Prostate gland (tissue), 2 donors: Measurements from ENCODE around the gene SUPT3H. TPM values are rescaled to one million over a fixed set of nuclear protein-coding genes. Genes with fewer than 3 reads are reported as not detected.

ENCODE experiments used
- DNase-seq: peaks from one replicate; pipeline ENCODE4 v3.0.0-alpha.2; 2019; ENCODE audit warnings: low spot score
- H3K27ac ChIP-seq, 2 donors: fragments of 200-600 bp; sonication (generic); 2 replicates each; pipeline ENCODE4 v1.5.1; 2017 to 2019
- H3K27me3 ChIP-seq: fragments of 200-600 bp; sonication (generic); replicated peaks from 2 replicates; pipeline ENCODE4 v1.5.1; 2019; ENCODE audit not compliant: insufficient read depth
- H3K36me3 ChIP-seq, 2 donors: fragments of 200-600 bp; sonication (generic); 1 replicate in 1 of 2; 2 replicates in 1 of 2; pipeline versions ENCODE4 v1.5.1 to v1.8.1; 2017 to 2019
- H3K4me1 ChIP-seq: fragments of 200-600 bp; sonication (generic); replicated peaks from 2 replicates; pipeline ENCODE4 v1.5.1; 2019
- H3K4me3 ChIP-seq, 2 donors: fragments of 200-600 bp; sonication (generic); 2 replicates each; pipeline ENCODE4 v1.5.1; 2017 to 2019
- H3K9me3 ChIP-seq: fragments of 200-600 bp; sonication (generic); 2 replicates; pipeline ENCODE4 v1.5.1; 2017
- CTCF ChIP-seq, 4 experiments: fragments of 200-600 bp in 2 of 4; fragments of 450-650 bp in 2 of 4; sonication (generic) in 2 of 4; IDR thresholded peaks; 1 replicate in 3 of 4; 2 replicates in 1 of 4; pipeline ENCODE4 v1.5.1; 2016 to 2019; ENCODE audit warnings: antibody characterized with exemption in 4 of 4, mild to moderate bottlenecking in 2 of 4, moderate library complexity in 2 of 4
- POLR2A ChIP-seq: fragments of 450-650 bp; IDR thresholded peaks from one replicate; pipeline ENCODE4 v1.6.1; 2016; ENCODE audit warnings: antibody characterized with exemption, mild to moderate bottlenecking
- POLR2AphosphoS5 ChIP-seq: sonication (generic); formaldehyde crosslinking; IDR thresholded peaks from one replicate; pipeline ENCODE4 v1.6.1; 2017; ENCODE audit warnings: antibody characterized with exemption
- WGBS: methylation state at CpG from one replicate; pipeline ENCODE4 v1.1.5; 2018; 5-methylcytosine and 5-hydroxymethylcytosine counted together
- intact Hi-C: fragments of 100-400 bp; cut with DNase I; formaldehyde crosslinking; loops from one replicate; pipeline ENCODE4 v1.14.2; 2022
- total RNA-seq, 2 donors: library from RNA; depleted of rRNA; stranded (reverse); fragments of >200 nt; gene quantifications; one replicate each; pipeline ENCODE4 v1.1.0, GENCODE V29; 2016

The SUPT3H gene
- total RNA-seq, 2 donors from 2014 or later, result 4.6 to 13.1 TPM

GRCh38 chr6:44809258-44809657 is 568.5 kb downstream of the SUPT3H start:
- no peaks in the 10 kb centered on the region for H3K9me3 ChIP-seq
- H3K27me3 ChIP-seq, result no peaks in the 10 kb centered on the region
- H3K4me3 ChIP-seq, result no peak overlapping the region
- TF ChIP-seq CTCF (IDR thresholded peaks at IDR 0.05) (no peak), POLR2AphosphoS5 (no peak), POLR2A (no peak)
- DNase-seq, result no peak
- no peaks in the 10 kb centered on the region for H3K4me1 ChIP-seq
- H3K36me3 ChIP-seq, result no peaks in the 10 kb centered on the region
- intact Hi-C loops, result no loop called here
- H3K27ac ChIP-seq, result no peak overlapping the region
- 59% methylated on average over 2 of the region's 2 CpGs for WGBS

GRCh38 chr6:44808148-44808547 is 569.6 kb downstream of the SUPT3H start:
- Histone ChIP-seq H3K4me1 (no peaks in the 10 kb centered on the region), H3K27ac (no peak overlapping the region), H3K4me3 (no peak overlapping the region), H3K9me3 (no peaks in the 10 kb centered on the region), H3K27me3 (no peaks in the 10 kb centered on the region), H3K36me3 (no peaks in the 10 kb centered on the region)
- no peak for DNase-seq
- intact Hi-C loops, result no loop called here
- TF ChIP-seq CTCF (IDR thresholded peaks at IDR 0.05) (no peak), POLR2A (no peak), POLR2AphosphoS5 (no peak)
- WGBS, result 61% methylated on average over 5 of the region's 5 CpGs

- TF ChIP-seq POLR2A (no peak), CTCF (IDR thresholded peaks at IDR 0.05) (peak in 1 of 4 experiments; percentile 25), POLR2AphosphoS5 (peak; percentile 34)
These were observed 571.1 kb downstream of the SUPT3H start for GRCh38 chr6:44806656-44807055.

GRCh38 chr6:44805238-44805846 is 572.4 kb downstream of the SUPT3H start:
- TF ChIP-seq CTCF (IDR thresholded peaks at IDR 0.05) (no peak), POLR2AphosphoS5 (no peak), POLR2A (no peak)

More at GRCh38 chr6:44806656-44807055, 571.1 kb downstream of the SUPT3H start:
- Histone ChIP-seq H3K4me3 (no peak overlapping the region), H3K27me3 (no peaks in the 10 kb centered on the region), H3K4me1 (no peaks in the 10 kb centered on the region), H3K27ac (peak overlapping the region in 1 of 2 donors; percentile 37), H3K9me3 (no peaks in the 10 kb centered on the region), H3K36me3 (no peaks in the 10 kb centered on the region)
- WGBS, result 44% methylated on average over 5 of the region's 5 CpGs
- intact Hi-C loops, result no loop called here
- peak; percentile 70 for DNase-seq

GRCh38 chr6:44804546-44805159 is 573.1 kb downstream of the SUPT3H start:
- 86% methylated on average over 4 of the region's 4 CpGs for WGBS
- Histone ChIP-seq H3K9me3 (no peaks in the 10 kb centered on the region), H3K27me3 (no peaks in the 10 kb centered on the region), H3K27ac (peak overlapping the region in 1 of 2 donors; percentile 30), H3K36me3 (no peaks in the 10 kb centered on the region), H3K4me3 (no peak overlapping the region), H3K4me1 (peaks cover 2% of the 10 kb centered on the region)
- no peak for DNase-seq
- TF ChIP-seq POLR2A, result no peak
- TF ChIP-seq POLR2AphosphoS5, result no peak
- no peak for TF ChIP-seq CTCF (IDR thresholded peaks at IDR 0.05)
- intact Hi-C loops, result no loop called here

More at GRCh38 chr6:44805238-44805846, 572.4 kb downstream of the SUPT3H start:
- 72% methylated on average over 7 of the region's 7 CpGs for WGBS
- no peak overlapping the region for H3K4me3 ChIP-seq
- no peaks in the 10 kb centered on the region for H3K27me3 ChIP-seq
- DNase-seq, result no peak
- H3K9me3 ChIP-seq, result no peaks in the 10 kb centered on the region
- H3K36me3 ChIP-seq, result no peaks in the 10 kb centered on the region
- intact Hi-C loops, result no loop called here
- no peaks in the 10 kb centered on the region for H3K4me1 ChIP-seq
- peak overlapping the region in 1 of 2 donors; percentile 30 for H3K27ac ChIP-seq
